Right lobe of liver (tissue), 4 donors: ENCODE measurements around the gene TNS3.

ENCODE experiments used
- CTCF ChIP-seq, 4 donors: fragments of 200-600 bp in 3 of 4; fragments of 450-650 bp in 1 of 4; IDR thresholded peaks; one replicate each; pipeline versions ENCODE4 v1.5.1 to v1.8.0; 2016 to 2022; ENCODE audit warnings: antibody characterized with exemption in 4 of 4, mild to moderate bottlenecking in 2 of 4
- POLR2A ChIP-seq: fragments of 450-650 bp; IDR thresholded peaks from one replicate; pipeline ENCODE4 v1.6.1; 2017; ENCODE audit warnings: antibody characterized with exemption, mild to moderate bottlenecking
- donor health status: DM: no; HTN: no; CAD: no.
- donor health status: DM: no; HTN: no; CAD: no.
- donor health status: DM: no; HTN: yes; CAD: no.

- TF ChIP-seq POLR2A, result no peak
- no peak for TF ChIP-seq CTCF (IDR thresholded peaks at IDR 0.05)
These were observed 59.9 kb downstream of the TNS3 start for GRCh38 chr7:47521816-47522561.
